ENCODE results near the gene MAN1A1. TPM values are rescaled to one million over a fixed set of nuclear protein-coding genes. Genes with fewer than 3 reads are reported as not detected.

Gene MAN1A1
- total and polyA plus RNA-seq, 4 donors = 68.2 to 209 (median 148) TPM

GRCh38 chr6:119267126-119267905, 82.2 kb downstream of the MAN1A1 start:
- Histone ChIP-seq H3K27ac (ENCODE audit: low read depth in 1 of 2, low read length in 2 of 2) (no peak overlapping the region), H3K36me3 (ENCODE audit: control insufficient read depth in 4 of 4, insufficient read depth in 3 of 4, low read depth in 1 of 4, low read length in 3 of 4) (peaks cover 2 to 18% (median 13%) of the 10 kb centered on the region in 4 donors), H3K9me3 (ENCODE audit: control insufficient read depth in 4 of 4, low read length in 3 of 4) (peaks cover 0 to 5% (median 2%) of the 10 kb centered on the region in 4 donors), H3K4me3 (ENCODE audit: low read depth in 1 of 3, low read length in 3 of 3) (no peak overlapping the region), H3K27me3 (ENCODE audit: control insufficient read depth in 4 of 4, insufficient read depth in 4 of 4, low read length in 3 of 4) (no peaks in the 10 kb centered on the region), H3K9ac (ENCODE audit: low read depth in 1 of 2, low read length in 2 of 2) (no peak overlapping the region), H3K4me1 (ENCODE audit: control insufficient read depth in 4 of 4, insufficient read depth in 4 of 4, low read length in 3 of 4) (peaks cover 0 to 1% (median 0%) of the 10 kb centered on the region in 4 donors)
- DNase-seq (ENCODE audit: low spot score) = no peak
- 93% methylated on average over 1 of the region's 1 CpG for WGBS
- TF ChIP-seq, protein P1, sequence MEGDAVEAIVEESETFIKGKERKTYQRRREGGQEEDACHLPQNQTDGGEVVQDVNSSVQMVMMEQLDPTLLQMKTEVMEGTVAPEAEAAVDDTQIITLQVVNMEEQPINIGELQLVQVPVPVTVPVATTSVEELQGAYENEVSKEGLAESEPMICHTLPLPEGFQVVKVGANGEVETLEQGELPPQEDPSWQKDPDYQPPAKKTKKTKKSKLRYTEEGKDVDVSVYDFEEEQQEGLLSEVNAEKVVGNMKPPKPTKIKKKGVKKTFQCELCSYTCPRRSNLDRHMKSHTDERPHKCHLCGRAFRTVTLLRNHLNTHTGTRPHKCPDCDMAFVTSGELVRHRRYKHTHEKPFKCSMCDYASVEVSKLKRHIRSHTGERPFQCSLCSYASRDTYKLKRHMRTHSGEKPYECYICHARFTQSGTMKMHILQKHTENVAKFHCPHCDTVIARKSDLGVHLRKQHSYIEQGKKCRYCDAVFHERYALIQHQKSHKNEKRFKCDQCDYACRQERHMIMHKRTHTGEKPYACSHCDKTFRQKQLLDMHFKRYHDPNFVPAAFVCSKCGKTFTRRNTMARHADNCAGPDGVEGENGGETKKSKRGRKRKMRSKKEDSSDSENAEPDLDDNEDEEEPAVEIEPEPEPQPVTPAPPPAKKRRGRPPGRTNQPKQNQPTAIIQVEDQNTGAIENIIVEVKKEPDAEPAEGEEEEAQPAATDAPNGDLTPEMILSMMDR (IDR thresholded peaks at IDR 0.05; ENCODE audit: low read depth, low read length, missing input control) = no peak
- TF ChIP-seq MAX (IDR thresholded peaks at IDR 0.05) = no peak
- TF ChIP-seq, protein P2, sequence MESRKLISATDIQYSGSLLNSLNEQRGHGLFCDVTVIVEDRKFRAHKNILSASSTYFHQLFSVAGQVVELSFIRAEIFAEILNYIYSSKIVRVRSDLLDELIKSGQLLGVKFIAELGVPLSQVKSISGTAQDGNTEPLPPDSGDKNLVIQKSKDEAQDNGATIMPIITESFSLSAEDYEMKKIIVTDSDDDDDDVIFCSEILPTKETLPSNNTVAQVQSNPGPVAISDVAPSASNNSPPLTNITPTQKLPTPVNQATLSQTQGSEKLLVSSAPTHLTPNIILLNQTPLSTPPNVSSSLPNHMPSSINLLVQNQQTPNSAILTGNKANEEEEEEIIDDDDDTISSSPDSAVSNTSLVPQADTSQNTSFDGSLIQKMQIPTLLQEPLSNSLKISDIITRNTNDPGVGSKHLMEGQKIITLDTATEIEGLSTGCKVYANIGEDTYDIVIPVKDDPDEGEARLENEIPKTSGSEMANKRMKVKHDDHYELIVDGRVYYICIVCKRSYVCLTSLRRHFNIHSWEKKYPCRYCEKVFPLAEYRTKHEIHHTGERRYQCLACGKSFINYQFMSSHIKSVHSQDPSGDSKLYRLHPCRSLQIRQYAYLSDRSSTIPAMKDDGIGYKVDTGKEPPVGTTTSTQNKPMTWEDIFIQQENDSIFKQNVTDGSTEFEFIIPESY (IDR thresholded peaks at IDR 0.05) = no peak
- no peak for TF ChIP-seq TAF1 (conservative IDR thresholded peaks at IDR 0.05)
- TF ChIP-seq NR2F2 (IDR thresholded peaks at IDR 0.05) = no peak
- TF ChIP-seq RAD21 (IDR thresholded peaks at IDR 0.05) = no peak
- TF ChIP-seq HNF4G (IDR thresholded peaks at IDR 0.05) = no peak
- no peak for TF ChIP-seq JUND (IDR thresholded peaks at IDR 0.05)
- TF ChIP-seq RXRA (IDR thresholded peaks at IDR 0.05) = no peak
- TF ChIP-seq YY1 (IDR thresholded peaks at IDR 0.05) = no peak
- TF ChIP-seq, protein P3, sequence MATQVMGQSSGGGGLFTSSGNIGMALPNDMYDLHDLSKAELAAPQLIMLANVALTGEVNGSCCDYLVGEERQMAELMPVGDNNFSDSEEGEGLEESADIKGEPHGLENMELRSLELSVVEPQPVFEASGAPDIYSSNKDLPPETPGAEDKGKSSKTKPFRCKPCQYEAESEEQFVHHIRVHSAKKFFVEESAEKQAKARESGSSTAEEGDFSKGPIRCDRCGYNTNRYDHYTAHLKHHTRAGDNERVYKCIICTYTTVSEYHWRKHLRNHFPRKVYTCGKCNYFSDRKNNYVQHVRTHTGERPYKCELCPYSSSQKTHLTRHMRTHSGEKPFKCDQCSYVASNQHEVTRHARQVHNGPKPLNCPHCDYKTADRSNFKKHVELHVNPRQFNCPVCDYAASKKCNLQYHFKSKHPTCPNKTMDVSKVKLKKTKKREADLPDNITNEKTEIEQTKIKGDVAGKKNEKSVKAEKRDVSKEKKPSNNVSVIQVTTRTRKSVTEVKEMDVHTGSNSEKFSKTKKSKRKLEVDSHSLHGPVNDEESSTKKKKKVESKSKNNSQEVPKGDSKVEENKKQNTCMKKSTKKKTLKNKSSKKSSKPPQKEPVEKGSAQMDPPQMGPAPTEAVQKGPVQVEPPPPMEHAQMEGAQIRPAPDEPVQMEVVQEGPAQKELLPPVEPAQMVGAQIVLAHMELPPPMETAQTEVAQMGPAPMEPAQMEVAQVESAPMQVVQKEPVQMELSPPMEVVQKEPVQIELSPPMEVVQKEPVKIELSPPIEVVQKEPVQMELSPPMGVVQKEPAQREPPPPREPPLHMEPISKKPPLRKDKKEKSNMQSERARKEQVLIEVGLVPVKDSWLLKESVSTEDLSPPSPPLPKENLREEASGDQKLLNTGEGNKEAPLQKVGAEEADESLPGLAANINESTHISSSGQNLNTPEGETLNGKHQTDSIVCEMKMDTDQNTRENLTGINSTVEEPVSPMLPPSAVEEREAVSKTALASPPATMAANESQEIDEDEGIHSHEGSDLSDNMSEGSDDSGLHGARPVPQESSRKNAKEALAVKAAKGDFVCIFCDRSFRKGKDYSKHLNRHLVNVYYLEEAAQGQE (IDR thresholded peaks at IDR 0.05) = no peak
- TF ChIP-seq GABPA (IDR thresholded peaks at IDR 0.05 in 1 of 2, conservative IDR thresholded peaks at IDR 0.05 in 1 of 2) = no peak
- TF ChIP-seq HNF4A (conservative IDR thresholded peaks at IDR 0.05) = no peak
- TF ChIP-seq EGR1 (IDR thresholded peaks at IDR 0.05; ENCODE audit: low read depth in 2 of 2) = no peak
- TF ChIP-seq FOXA1 (IDR thresholded peaks at IDR 0.05) = no peak
- no peak for TF ChIP-seq ATF3 (IDR thresholded peaks at IDR 0.05)
- no peak for TF ChIP-seq FOXA2 (IDR thresholded peaks at IDR 0.05)
- TF ChIP-seq SP1 (IDR thresholded peaks at IDR 0.05) = no peak

All from liver (tissue), 9 donors.